Measurements from ENCODE around the gene TRAPPC5.
A peak's percentile ranks its signal among the peaks of the same experiment; 100 is the strongest.
"Not testable (repeated sequence)": the region's sequence is repeated elsewhere in the genome, so short reads cannot be mapped to it uniquely, and the experiment has no call there.

Gene TRAPPC5

GRCh38 chr19:7642295-7643030, 38.2 kb upstream of the TRAPPC5 start:
- Histone ChIP-seq H3K4me1 (ENCODE audit: insufficient read depth, low read length) (no peaks in the 10 kb centered on the region), H3K9ac (ENCODE audit: low read depth, low read length) (no peak overlapping the region), H3K9me3 (ENCODE audit: control insufficient read depth, insufficient read depth, low read length) (no peaks in the 10 kb centered on the region), H3K36me3 (ENCODE audit: insufficient read depth, low read length) (no peaks in the 10 kb centered on the region)

- Histone ChIP-seq H3K9me3 (ENCODE audit: control insufficient read depth, insufficient read depth, low read length) (no peaks in the 10 kb centered on the region), H3K36me3 (ENCODE audit: insufficient read depth, low read length) (no peaks in the 10 kb centered on the region), H3K9ac (ENCODE audit: low read depth, low read length) (no peak overlapping the region), H3K4me1 (ENCODE audit: insufficient read depth, low read length) (no peaks in the 10 kb centered on the region)
Observed at GRCh38 chr19:7643031-7643415, 37.6 kb upstream of the TRAPPC5 start.

GRCh38 chr19:7643629-7644549, 36.7 kb upstream of the TRAPPC5 start:
- not testable (repeated sequence) for H3K4me1 ChIP-seq (ENCODE audit: insufficient read depth, low read length); H3K36me3 ChIP-seq (ENCODE audit: insufficient read depth, low read length)

GRCh38 chr19:7644550-7644877, 36.1 kb upstream of the TRAPPC5 start:
- no peak overlapping the region for H3K9ac ChIP-seq (ENCODE audit: low read depth, low read length)
- no peaks in the 10 kb centered on the region for H3K4me1 ChIP-seq (ENCODE audit: insufficient read depth, low read length)
- H3K9me3 ChIP-seq (ENCODE audit: control insufficient read depth, insufficient read depth, low read length), result no peaks in the 10 kb centered on the region
- no peaks in the 10 kb centered on the region for H3K36me3 ChIP-seq (ENCODE audit: insufficient read depth, low read length)

More at GRCh38 chr19:7643629-7644549, 36.7 kb upstream of the TRAPPC5 start:
- H3K9me3 ChIP-seq (ENCODE audit: control insufficient read depth, insufficient read depth, low read length); H3K9ac ChIP-seq (ENCODE audit: low read depth, low read length): not testable (repeated sequence)

GRCh38 chr19:7645163-7645562, 35.5 kb upstream of the TRAPPC5 start:
- H3K9me3 ChIP-seq (ENCODE audit: control insufficient read depth, insufficient read depth, low read length), result no peaks in the 10 kb centered on the region

GRCh38 chr19:7645656-7646425, 34.8 kb upstream of the TRAPPC5 start:
- H3K4me1 ChIP-seq (ENCODE audit: insufficient read depth, low read length), result no peaks in the 10 kb centered on the region
- H3K9me3 ChIP-seq (ENCODE audit: control insufficient read depth, insufficient read depth, low read length), result no peaks in the 10 kb centered on the region
- H3K9ac ChIP-seq (ENCODE audit: low read depth, low read length), result no peak overlapping the region
- H3K36me3 ChIP-seq (ENCODE audit: insufficient read depth, low read length), result no peaks in the 10 kb centered on the region

More at GRCh38 chr19:7645163-7645562, 35.5 kb upstream of the TRAPPC5 start:
- no peaks in the 10 kb centered on the region for H3K36me3 ChIP-seq (ENCODE audit: insufficient read depth, low read length)
- H3K9ac ChIP-seq (ENCODE audit: low read depth, low read length), result no peak overlapping the region
- no peaks in the 10 kb centered on the region for H3K4me1 ChIP-seq (ENCODE audit: insufficient read depth, low read length)

- Histone ChIP-seq H3K9me3 (ENCODE audit: control insufficient read depth, insufficient read depth, low read length) (no peaks in the 10 kb centered on the region), H3K9ac (ENCODE audit: low read depth, low read length) (no peak overlapping the region), H3K36me3 (ENCODE audit: insufficient read depth, low read length) (no peaks in the 10 kb centered on the region), H3K4me1 (ENCODE audit: insufficient read depth, low read length) (no peaks in the 10 kb centered on the region)
Observed at GRCh38 chr19:7646426-7646700, 34.3 kb upstream of the TRAPPC5 start.

GRCh38 chr19:7647156-7647555, 33.5 kb upstream of the TRAPPC5 start:
- no peaks in the 10 kb centered on the region for H3K4me1 ChIP-seq (ENCODE audit: insufficient read depth, low read length)
- H3K9ac ChIP-seq (ENCODE audit: low read depth, low read length), result no peak overlapping the region
- no peaks in the 10 kb centered on the region for H3K36me3 ChIP-seq (ENCODE audit: insufficient read depth, low read length)
- H3K9me3 ChIP-seq (ENCODE audit: control insufficient read depth, insufficient read depth, low read length), result no peaks in the 10 kb centered on the region

- H3K9ac ChIP-seq (ENCODE audit: low read depth, low read length), result no peak overlapping the region
- no peaks in the 10 kb centered on the region for H3K36me3 ChIP-seq (ENCODE audit: insufficient read depth, low read length)
- no peaks in the 10 kb centered on the region for H3K4me1 ChIP-seq (ENCODE audit: insufficient read depth, low read length)
- H3K9me3 ChIP-seq (ENCODE audit: control insufficient read depth, insufficient read depth, low read length), result no peaks in the 10 kb centered on the region
Observed at GRCh38 chr19:7648265-7649014, 32.2 kb upstream of the TRAPPC5 start.

GRCh38 chr19:7650148-7650547, 30.5 kb upstream of the TRAPPC5 start:
- Histone ChIP-seq H3K9me3 (ENCODE audit: control insufficient read depth, insufficient read depth, low read length) (no peaks in the 10 kb centered on the region), H3K4me1 (ENCODE audit: insufficient read depth, low read length) (no peaks in the 10 kb centered on the region), H3K36me3 (ENCODE audit: insufficient read depth, low read length) (no peaks in the 10 kb centered on the region), H3K9ac (ENCODE audit: low read depth, low read length) (no peak overlapping the region)

- H3K4me1 ChIP-seq (ENCODE audit: insufficient read depth, low read length), result no peaks in the 10 kb centered on the region
Observed at GRCh38 chr19:7652061-7652641, 28.5 kb upstream of the TRAPPC5 start.

GRCh38 chr19:7654401-7654800, 26.2 kb upstream of the TRAPPC5 start:
- no peaks in the 10 kb centered on the region for H3K9me3 ChIP-seq (ENCODE audit: control insufficient read depth, insufficient read depth, low read length)
- H3K4me1 ChIP-seq (ENCODE audit: insufficient read depth, low read length), result no peaks in the 10 kb centered on the region
- H3K9ac ChIP-seq (ENCODE audit: low read depth, low read length), result no peak overlapping the region
- H3K36me3 ChIP-seq (ENCODE audit: insufficient read depth, low read length), result no peaks in the 10 kb centered on the region

More at GRCh38 chr19:7652061-7652641, 28.5 kb upstream of the TRAPPC5 start:
- H3K9ac ChIP-seq (ENCODE audit: low read depth, low read length), result peak overlapping the region; percentile 34; the same call in 1 of the 2 replicates
- no peaks in the 10 kb centered on the region for H3K36me3 ChIP-seq (ENCODE audit: insufficient read depth, low read length)
- no peaks in the 10 kb centered on the region for H3K9me3 ChIP-seq (ENCODE audit: control insufficient read depth, insufficient read depth, low read length)

GRCh38 chr19:7655581-7655980, 25.1 kb upstream of the TRAPPC5 start:
- no peaks in the 10 kb centered on the region for H3K9me3 ChIP-seq (ENCODE audit: control insufficient read depth, insufficient read depth, low read length)
- H3K9ac ChIP-seq (ENCODE audit: low read depth, low read length), result no peak overlapping the region
- H3K4me1 ChIP-seq (ENCODE audit: insufficient read depth, low read length), result no peaks in the 10 kb centered on the region
- no peaks in the 10 kb centered on the region for H3K36me3 ChIP-seq (ENCODE audit: insufficient read depth, low read length)

Data from ES-I3 (cell line).